CD4-positive, alpha-beta T cell treated with Interleukin-17A for 1 hour (primary cell): Measurements from ENCODE around the gene CREB5.
"Not testable (repeated sequence)": the region's sequence is repeated elsewhere in the genome, so short reads cannot be mapped to it uniquely, and the experiment has no call there.

Source experiments
- DNase-seq: peaks from one replicate; pipeline ENCODE4 v3.0.0-alpha.2; 2020

The CREB5 gene

GRCh38 chr7:28551766-28552165 lies 139.4 kb downstream of the CREB5 start:
- DNase-seq: not testable (repeated sequence)

GRCh38 chr7:28554802-28555471 lies 142.6 kb downstream of the CREB5 start:
- DNase-seq: no peak

GRCh38 chr7:28556025-28556424 lies 143.7 kb downstream of the CREB5 start:
- DNase-seq: no peak

GRCh38 chr7:28556671-28557070 lies 144.4 kb downstream of the CREB5 start:
- DNase-seq: no peak

- DNase-seq: no peak
These were observed 145.9 kb downstream of the CREB5 start for GRCh38 chr7:28558236-28558635.

- no peak for DNase-seq
These were observed 148.4 kb downstream of the CREB5 start for GRCh38 chr7:28560767-28561166.

GRCh38 chr7:28564033-28564432 lies 151.7 kb downstream of the CREB5 start:
- no peak for DNase-seq

- no peak for DNase-seq
These were observed 152.5 kb downstream of the CREB5 start for GRCh38 chr7:28564755-28565374.

GRCh38 chr7:28565980-28566379 lies 153.7 kb downstream of the CREB5 start:
- no peak for DNase-seq

- no peak for DNase-seq
These were observed 158.0 kb downstream of the CREB5 start for GRCh38 chr7:28570113-28570969.

- DNase-seq: no peak
These were observed 158.6 kb downstream of the CREB5 start for GRCh38 chr7:28570970-28571288.

- DNase-seq: no peak
These were observed 159.1 kb downstream of the CREB5 start for GRCh38 chr7:28571405-28571804.

GRCh38 chr7:28572321-28573058 lies 160.2 kb downstream of the CREB5 start:
- DNase-seq: no peak

- DNase-seq: no peak
These were observed 160.8 kb downstream of the CREB5 start for GRCh38 chr7:28573059-28573553.

GRCh38 chr7:28573651-28574301 lies 161.5 kb downstream of the CREB5 start:
- DNase-seq: no peak

- no peak for DNase-seq
These were observed 162.9 kb downstream of the CREB5 start for GRCh38 chr7:28575241-28575643.

GRCh38 chr7:28576656-28577055 lies 164.3 kb downstream of the CREB5 start:
- DNase-seq: no peak

GRCh38 chr7:28579571-28579970 lies 167.3 kb downstream of the CREB5 start:
- DNase-seq: no peak

GRCh38 chr7:28580665-28581064 lies 168.3 kb downstream of the CREB5 start:
- no peak for DNase-seq

GRCh38 chr7:28581351-28581750 lies 169.0 kb downstream of the CREB5 start:
- no peak for DNase-seq

GRCh38 chr7:28582226-28582625 lies 169.9 kb downstream of the CREB5 start:
- no peak for DNase-seq

GRCh38 chr7:28584235-28584634 lies 171.9 kb downstream of the CREB5 start:
- no peak for DNase-seq

- no peak for DNase-seq
These were observed 174.4 kb downstream of the CREB5 start for GRCh38 chr7:28586736-28587135.
